ENCODE results near the gene LONP1.

Gene LONP1

GRCh38 chr19:5686326-5686646 lies 33.7 kb downstream of the LONP1 start:
- peak overlapping the region; percentile 73 for H3K4me3 ChIP-seq (ENCODE audit: low read depth, low read length)
- TF ChIP-seq CTCF (IDR thresholded peaks at IDR 0.05; ENCODE audit: low read depth, low read length, missing control alignments) = no peak
- DNase-seq (ENCODE audit: low read depth) = no peak

GRCh38 chr19:5684694-5685430 lies 35.1 kb downstream of the LONP1 start:
- DNase-seq (ENCODE audit: low read depth) = no peak
- no peak overlapping the region for H3K4me3 ChIP-seq (ENCODE audit: low read depth, low read length)
- TF ChIP-seq CTCF (IDR thresholded peaks at IDR 0.05; ENCODE audit: low read depth, low read length, missing control alignments) = no peak

- no peak for DNase-seq (ENCODE audit: low read depth)
- no peak overlapping the region for H3K4me3 ChIP-seq (ENCODE audit: low read depth, low read length)
- no peak for TF ChIP-seq CTCF (IDR thresholded peaks at IDR 0.05; ENCODE audit: low read depth, low read length, missing control alignments)
Measured at GRCh38 chr19:5683177-5683886, 36.6 kb downstream of the LONP1 start.

- no peak for DNase-seq (ENCODE audit: low read depth)
- TF ChIP-seq CTCF (IDR thresholded peaks at IDR 0.05; ENCODE audit: low read depth, low read length, missing control alignments) = no peak
- no peak overlapping the region for H3K4me3 ChIP-seq (ENCODE audit: low read depth, low read length)
Measured at GRCh38 chr19:5682107-5682482, 37.9 kb downstream of the LONP1 start.

- H3K4me3 ChIP-seq (ENCODE audit: low read depth, low read length) = peak overlapping the region; percentile 95
- DNase-seq (ENCODE audit: low read depth) = no peak
- no peak for TF ChIP-seq CTCF (IDR thresholded peaks at IDR 0.05; ENCODE audit: low read depth, low read length, missing control alignments)
Measured at GRCh38 chr19:5681391-5682106, 38.4 kb downstream of the LONP1 start.

- TF ChIP-seq CTCF (IDR thresholded peaks at IDR 0.05; ENCODE audit: low read depth, low read length, missing control alignments) = no peak
Measured at GRCh38 chr19:5680437-5681368, 39.2 kb downstream of the LONP1 start, which contains the start of the genes HSD11B1L and MICOS13. TSS of gene HSD11B1L (plus strand) at chr19:5681027. CDS start at chr19:5684833, 3,806 bp downstream. TSS of gene MICOS13 (minus strand) at chr19:5680516. CDS start at chr19:5680486, 30 bp downstream.

More at GRCh38 chr19:5680437-5681368, 39.2 kb downstream of the LONP1 start, which contains the start of the genes HSD11B1L and MICOS13:
- H3K4me3 ChIP-seq (ENCODE audit: low read depth, low read length) = peak within 1 kb of the TSS; percentile 95
- DNase-seq (ENCODE audit: low read depth) = peak; percentile 98
